ENCODE measurements around the gene TMC1. TPM values are rescaled to one million over a fixed set of nuclear protein-coding genes. Genes with fewer than 3 reads are reported as not detected.
"Not testable (repeated sequence)": the region's sequence is repeated elsewhere in the genome, so short reads cannot be mapped to it uniquely, and the experiment has no call there.

The TMC1 gene
- total RNA-seq, 1 donor from 2014 or later: not detected

DNA sequence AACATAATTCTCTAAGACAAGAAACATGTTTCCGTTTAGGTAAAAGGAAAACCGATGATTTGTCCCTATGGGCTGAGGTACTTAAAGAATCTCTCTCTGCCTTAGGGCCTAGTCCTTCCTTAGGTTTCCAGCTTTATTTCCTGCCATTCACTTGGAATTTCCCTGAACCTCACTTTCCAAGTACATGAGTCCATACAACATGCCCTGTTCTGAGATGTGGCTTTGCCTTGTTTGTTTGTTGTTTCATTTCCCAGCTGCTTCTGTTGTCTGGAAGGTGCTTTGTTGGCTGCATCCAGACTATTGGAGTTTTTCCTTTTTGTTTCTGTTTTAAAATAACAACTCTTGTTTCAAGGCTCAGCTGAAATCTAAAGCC lies 336.2 kb downstream of the TMC1 start:
- no peak overlapping the region for H3K4me3 Mint-ChIP-seq
- no peaks in the 10 kb centered on the region for H3K79me2 ChIP-seq (ENCODE audit: low read depth)
- no peaks in the 10 kb centered on the region for H3K27me3 ChIP-seq
- H3K4me3 ChIP-seq: no peak overlapping the region
- H3K9me3 ChIP-seq (ENCODE audit: low read depth): no peaks in the 10 kb centered on the region
- no peaks in the 10 kb centered on the region for H3K36me3 Mint-ChIP-seq
- H3K27ac ChIP-seq: no peak overlapping the region
- H2AFZ ChIP-seq (replicated peaks): peak overlapping the region; percentile 74
- no peaks in the 10 kb centered on the region for H3K36me3 ChIP-seq
- DNase-seq (ENCODE audit: low spot score): no peak
- H4K20me1 ChIP-seq (ENCODE audit: low read depth): no peaks in the 10 kb centered on the region
- H3K4me1 ChIP-seq: peaks cover 18% of the 10 kb centered on the region
- TF ChIP-seq, protein P1, sequence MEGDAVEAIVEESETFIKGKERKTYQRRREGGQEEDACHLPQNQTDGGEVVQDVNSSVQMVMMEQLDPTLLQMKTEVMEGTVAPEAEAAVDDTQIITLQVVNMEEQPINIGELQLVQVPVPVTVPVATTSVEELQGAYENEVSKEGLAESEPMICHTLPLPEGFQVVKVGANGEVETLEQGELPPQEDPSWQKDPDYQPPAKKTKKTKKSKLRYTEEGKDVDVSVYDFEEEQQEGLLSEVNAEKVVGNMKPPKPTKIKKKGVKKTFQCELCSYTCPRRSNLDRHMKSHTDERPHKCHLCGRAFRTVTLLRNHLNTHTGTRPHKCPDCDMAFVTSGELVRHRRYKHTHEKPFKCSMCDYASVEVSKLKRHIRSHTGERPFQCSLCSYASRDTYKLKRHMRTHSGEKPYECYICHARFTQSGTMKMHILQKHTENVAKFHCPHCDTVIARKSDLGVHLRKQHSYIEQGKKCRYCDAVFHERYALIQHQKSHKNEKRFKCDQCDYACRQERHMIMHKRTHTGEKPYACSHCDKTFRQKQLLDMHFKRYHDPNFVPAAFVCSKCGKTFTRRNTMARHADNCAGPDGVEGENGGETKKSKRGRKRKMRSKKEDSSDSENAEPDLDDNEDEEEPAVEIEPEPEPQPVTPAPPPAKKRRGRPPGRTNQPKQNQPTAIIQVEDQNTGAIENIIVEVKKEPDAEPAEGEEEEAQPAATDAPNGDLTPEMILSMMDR (IDR thresholded peaks at IDR 0.05): no peak
- TF ChIP-seq EZH2 (IDR thresholded peaks at IDR 0.05) (no peak), EZH2phosphoT487 (IDR thresholded peaks at IDR 0.05) (no peak)
- H3F3A ChIP-seq (ENCODE audit: low read depth): peaks cover 7% of the 10 kb centered on the region
- H3K27ac Mint-ChIP-seq: no peak overlapping the region
- H3K9me3 Mint-ChIP-seq: no peaks in the 10 kb centered on the region
- no peak overlapping the region for H3K4me2 ChIP-seq
- peaks cover 5% of the 10 kb centered on the region for H3K27me3 Mint-ChIP-seq (ENCODE audit: insufficient read depth, low read depth)
- no peak overlapping the region for H3K9ac ChIP-seq
- H3K4me1 Mint-ChIP-seq: peaks cover 20% of the 10 kb centered on the region

DNA sequence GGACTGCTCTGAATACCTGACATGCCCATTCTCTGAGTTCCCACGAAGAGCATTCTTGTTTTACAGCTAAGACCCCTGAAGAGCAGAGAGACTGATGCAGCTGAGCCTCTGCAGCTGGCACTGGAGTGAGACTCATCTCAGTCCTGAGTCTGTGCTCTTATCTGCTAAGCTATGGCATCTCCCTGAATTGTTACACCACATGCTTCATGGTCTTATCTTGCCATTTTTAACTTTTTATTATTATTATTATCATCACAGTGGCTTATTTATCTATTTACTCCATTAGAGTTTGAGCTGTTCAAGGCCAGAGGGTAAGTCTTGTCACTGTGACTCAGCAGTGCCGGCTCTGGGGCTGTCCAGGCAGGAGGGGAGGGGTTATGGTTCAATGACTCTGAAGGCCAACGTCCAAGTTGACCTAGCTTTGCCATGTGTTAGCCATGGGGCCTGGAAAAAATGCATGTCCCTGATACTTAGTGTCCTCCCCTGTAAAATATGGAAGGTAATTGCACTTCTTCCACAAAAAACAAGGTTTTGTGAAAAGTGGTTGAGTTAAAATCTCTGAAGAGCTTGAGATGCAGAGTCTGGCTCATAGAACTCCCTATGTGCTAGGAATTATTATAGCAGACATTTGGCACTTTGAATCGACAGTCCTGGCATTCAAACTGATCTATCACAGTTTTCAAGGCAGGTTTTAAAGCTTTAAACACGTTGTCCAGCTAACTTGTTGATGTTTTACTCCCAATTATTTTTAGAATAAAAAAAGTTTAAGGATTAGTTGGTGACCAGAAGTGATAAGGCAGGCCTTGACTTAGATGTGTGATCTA lies 336.9 kb downstream of the TMC1 start:
- Mint-ChIP-seq H3K27me3 (ENCODE audit: insufficient read depth, low read depth) (peaks cover 5% of the 10 kb centered on the region), H3K9me3 (no peaks in the 10 kb centered on the region), H3K27ac (no peak overlapping the region), H3K4me1 (peaks cover 20% of the 10 kb centered on the region), H3K36me3 (no peaks in the 10 kb centered on the region), H3K4me3 (no peak overlapping the region)
- H3K4me1 ChIP-seq: peaks cover 18% of the 10 kb centered on the region
- DNase-seq (ENCODE audit: low spot score): peak; percentile 39
- H3K9me3 ChIP-seq (ENCODE audit: low read depth): no peaks in the 10 kb centered on the region
- peaks cover 7% of the 10 kb centered on the region for H3F3A ChIP-seq (ENCODE audit: low read depth)
- no peaks in the 10 kb centered on the region for H3K36me3 ChIP-seq
- H3K79me2 ChIP-seq (ENCODE audit: low read depth): no peaks in the 10 kb centered on the region
- TF ChIP-seq, protein P1 (IDR thresholded peaks at IDR 0.05): no peak
- TF ChIP-seq EZH2 (IDR thresholded peaks at IDR 0.05) (no peak), EZH2phosphoT487 (IDR thresholded peaks at IDR 0.05) (no peak)
- no peaks in the 10 kb centered on the region for H3K27me3 ChIP-seq
- H3K4me3 ChIP-seq: no peak overlapping the region
- H3K27ac ChIP-seq: no peak overlapping the region
- H3K9ac ChIP-seq: no peak overlapping the region
- H4K20me1 ChIP-seq (ENCODE audit: low read depth): no peaks in the 10 kb centered on the region
- H2AFZ ChIP-seq (replicated peaks): peak overlapping the region; percentile 74
- no peak overlapping the region for H3K4me2 ChIP-seq

DNA sequence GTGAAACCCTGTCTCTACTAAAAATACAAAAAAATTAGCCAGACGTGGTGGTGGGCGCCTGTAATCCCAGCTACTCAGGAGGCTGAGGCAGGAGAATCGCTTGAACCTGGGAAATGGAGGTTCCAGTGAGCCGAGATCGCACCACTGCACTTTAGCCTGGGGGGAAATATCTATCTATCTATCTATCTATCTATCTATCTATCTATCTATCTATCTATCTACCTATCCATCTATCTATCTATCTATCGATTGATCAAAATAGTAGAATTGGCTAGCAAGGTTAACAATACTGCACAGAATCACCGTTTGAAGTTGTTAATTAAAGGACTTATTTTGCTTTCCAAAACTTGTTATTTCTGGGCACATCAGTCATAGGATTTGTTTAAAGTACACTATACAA lies 341.4 kb downstream of the TMC1 start:
- not testable (repeated sequence) for H3K4me1 ChIP-seq; H3K4me3 ChIP-seq; H3F3A ChIP-seq (ENCODE audit: low read depth); DNase-seq (ENCODE audit: low spot score); H3K27me3 Mint-ChIP-seq (ENCODE audit: insufficient read depth, low read depth); H3K36me3 ChIP-seq; H3K79me2 ChIP-seq (ENCODE audit: low read depth); H3K4me1 Mint-ChIP-seq; H3K36me3 Mint-ChIP-seq; H3K9me3 ChIP-seq (ENCODE audit: low read depth); H2AFZ ChIP-seq (replicated peaks); H3K4me3 Mint-ChIP-seq; H3K27ac Mint-ChIP-seq; H3K9me3 Mint-ChIP-seq; H4K20me1 ChIP-seq (ENCODE audit: low read depth); H3K27ac ChIP-seq; H3K4me2 ChIP-seq; H3K9ac ChIP-seq; H3K27me3 ChIP-seq

DNA sequence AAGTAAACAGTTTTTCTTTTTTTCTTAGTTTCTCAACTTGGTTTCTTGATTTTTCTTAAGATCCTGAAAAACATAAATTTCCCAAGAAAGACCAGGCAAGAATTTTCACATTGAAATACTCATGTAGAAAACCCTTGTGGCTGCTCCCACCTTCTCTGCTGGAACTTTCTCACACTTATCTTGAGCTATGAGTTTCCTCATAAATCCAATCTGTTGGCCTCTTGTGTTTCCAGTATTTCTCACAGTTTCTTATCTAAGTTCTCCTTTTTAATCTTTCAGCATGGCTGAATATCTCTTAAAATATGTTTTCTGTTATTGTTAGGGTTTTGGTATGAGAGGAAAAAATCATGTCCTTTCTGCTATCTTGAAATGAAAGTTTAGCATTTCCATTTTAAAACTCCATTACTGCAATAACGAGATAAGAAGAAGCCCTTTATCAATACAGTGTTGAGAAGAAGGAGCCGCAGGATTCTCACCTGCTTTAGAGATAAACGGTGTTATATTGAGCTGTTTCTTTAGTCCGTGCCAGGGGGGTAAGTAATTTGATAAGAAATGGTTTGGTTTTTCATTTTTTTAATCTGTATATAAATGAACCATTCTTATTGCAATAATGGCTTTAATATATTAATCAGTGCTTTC lies 342.2 kb downstream of the TMC1 start:
- Histone ChIP-seq H3K4me3 (no peak overlapping the region), H4K20me1 (ENCODE audit: low read depth) (no peaks in the 10 kb centered on the region), H3K79me2 (ENCODE audit: low read depth) (no peaks in the 10 kb centered on the region), H3K9ac (no peak overlapping the region), H3K9me3 (ENCODE audit: low read depth) (no peaks in the 10 kb centered on the region), H3K36me3 (no peaks in the 10 kb centered on the region), H3K4me2 (no peak overlapping the region), H3K27me3 (no peaks in the 10 kb centered on the region), H3F3A (ENCODE audit: low read depth) (no peaks in the 10 kb centered on the region), H3K27ac (no peak overlapping the region), H2AFZ (replicated peaks) (no peak overlapping the region), H3K4me1 (no peaks in the 10 kb centered on the region)
- no peak for TF ChIP-seq EZH2phosphoT487 (IDR thresholded peaks at IDR 0.05)
- TF ChIP-seq EZH2 (IDR thresholded peaks at IDR 0.05): no peak
- TF ChIP-seq, protein P1 (IDR thresholded peaks at IDR 0.05): no peak
- peaks cover 2% of the 10 kb centered on the region for H3K36me3 Mint-ChIP-seq
- DNase-seq (ENCODE audit: low spot score): no peak
- H3K27me3 Mint-ChIP-seq (ENCODE audit: insufficient read depth, low read depth): peaks cover 9% of the 10 kb centered on the region
- no peaks in the 10 kb centered on the region for H3K4me1 Mint-ChIP-seq
- peaks cover 6% of the 10 kb centered on the region for H3K9me3 Mint-ChIP-seq
- H3K27ac Mint-ChIP-seq: no peak overlapping the region
- H3K4me3 Mint-ChIP-seq: no peak overlapping the region

All from neural progenitor cell (in vitro differentiated cells).